DLD1 (cell line): ENCODE data around the gene SCTR.
"Not testable (repeated sequence)": the region's sequence is repeated elsewhere in the genome, so short reads cannot be mapped to it uniquely, and the experiment has no call there.

Experiments used
- in situ Hi-C: cut with HindIII; loops from 2 replicates; pipeline ENCODE4 v1.10.0; 2017; ENCODE audit warnings: low sequenced_read_pairs

The SCTR gene

DNA sequence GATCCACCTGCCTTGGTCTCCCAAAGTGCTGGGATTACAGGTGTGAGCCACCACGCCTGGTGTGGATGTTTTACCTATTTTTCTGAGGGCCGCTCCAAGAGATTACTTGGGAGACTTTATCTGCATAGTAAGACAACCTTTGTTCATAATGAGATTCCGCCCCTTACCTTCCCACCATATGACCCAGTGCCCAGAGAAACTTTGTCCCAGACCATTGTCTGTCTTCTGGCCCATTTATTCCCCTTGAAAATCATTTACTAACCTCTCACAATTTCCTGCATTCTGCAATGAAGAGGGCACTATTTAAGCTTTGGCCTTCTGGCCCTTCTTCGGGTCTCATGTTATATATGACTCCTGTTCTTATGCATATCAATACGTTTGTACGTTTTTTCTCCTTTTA is 106.4 kb downstream of the SCTR start:
- in situ Hi-C loops = no loop called here

DNA sequence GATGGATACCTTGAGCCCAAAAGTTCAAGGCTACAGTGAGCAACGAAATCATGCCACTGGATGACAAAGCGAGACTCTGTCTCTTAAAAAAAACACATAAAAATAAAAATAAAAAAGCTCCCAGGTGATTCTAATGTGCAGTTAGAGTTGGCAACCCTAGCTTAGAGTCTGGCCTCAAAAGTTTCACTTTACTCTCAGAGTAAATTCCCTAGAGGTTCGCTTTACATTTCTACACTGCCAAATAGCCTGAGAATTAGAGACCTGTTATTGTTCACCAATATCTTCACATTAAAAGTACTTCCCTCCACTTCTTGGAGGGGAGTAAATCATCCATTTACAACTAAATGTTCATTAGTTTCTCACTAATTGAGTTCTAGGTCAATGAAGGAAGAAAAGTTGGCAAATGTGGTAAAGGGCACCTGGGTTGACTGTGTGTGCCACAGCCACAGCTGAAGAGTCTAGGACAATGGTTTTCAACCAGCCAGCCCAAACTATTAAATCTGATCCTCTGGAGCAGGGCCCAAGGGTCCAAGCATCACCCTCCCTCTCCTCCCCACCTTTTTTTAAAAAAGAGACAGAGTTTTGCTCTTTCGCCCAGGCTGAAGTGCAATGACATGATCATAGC is 107.9 kb downstream of the SCTR start:
- in situ Hi-C loops = no loop called here

DNA sequence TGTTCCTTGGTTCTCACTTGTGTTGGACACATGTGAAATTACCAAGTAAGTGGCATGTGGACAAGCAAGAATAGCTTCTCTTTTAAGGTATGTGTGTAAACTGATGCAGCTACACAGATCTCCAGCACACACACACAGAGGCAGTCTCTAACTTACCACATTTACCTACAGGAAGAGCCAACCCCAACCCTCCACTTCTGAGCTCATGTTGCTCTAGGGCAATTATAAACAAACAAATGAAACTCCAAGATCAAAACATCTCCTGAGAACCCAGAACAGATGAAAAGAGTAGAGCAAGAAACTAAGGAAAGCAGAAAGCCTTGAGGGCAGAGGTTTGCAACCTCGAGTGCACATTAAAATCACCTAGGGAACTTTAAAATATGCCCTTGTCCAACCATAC is 108.7 kb downstream of the SCTR start:
- in situ Hi-C loops = no loop called here

DNA sequence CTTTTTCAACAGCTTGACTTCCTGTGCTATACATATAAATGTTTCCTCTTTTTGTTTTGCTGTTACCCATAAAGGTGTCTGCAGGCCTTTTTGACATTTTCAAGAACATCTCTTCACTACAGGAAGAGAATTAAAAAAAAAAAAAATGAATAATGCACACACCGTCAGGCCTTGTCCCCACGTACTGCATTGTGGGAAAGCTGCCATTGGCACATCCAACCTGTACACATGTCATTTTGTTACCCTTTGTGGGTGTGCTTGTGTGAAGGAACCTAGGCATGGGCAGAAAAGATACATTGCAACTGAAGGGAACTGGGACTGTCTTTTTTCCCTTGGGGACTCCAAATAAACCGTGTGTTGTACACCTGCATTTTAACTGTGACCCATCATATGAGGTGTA is 109.4 kb downstream of the SCTR start:
- in situ Hi-C loops = no loop called here

DNA sequence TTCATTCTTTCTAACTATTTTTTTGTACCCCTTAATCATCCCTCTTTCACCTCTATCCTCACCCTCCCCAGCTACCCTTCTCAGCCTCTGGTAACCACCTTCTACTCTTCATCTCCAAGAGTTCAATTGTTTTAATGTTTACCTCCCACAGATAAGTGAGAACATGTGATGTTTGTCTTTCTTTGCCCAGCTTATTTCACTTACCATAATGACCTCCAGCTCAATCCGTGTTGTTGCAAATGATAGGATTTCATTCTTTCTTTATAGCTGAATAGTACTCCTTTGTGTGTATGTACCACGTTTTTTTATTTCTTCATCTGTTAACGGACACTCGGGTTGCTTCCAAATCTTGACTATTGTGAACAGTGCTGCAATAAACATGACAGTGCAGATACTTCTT is 114.8 kb downstream of the SCTR start:
- in situ Hi-C loops = no loop called here

DNA sequence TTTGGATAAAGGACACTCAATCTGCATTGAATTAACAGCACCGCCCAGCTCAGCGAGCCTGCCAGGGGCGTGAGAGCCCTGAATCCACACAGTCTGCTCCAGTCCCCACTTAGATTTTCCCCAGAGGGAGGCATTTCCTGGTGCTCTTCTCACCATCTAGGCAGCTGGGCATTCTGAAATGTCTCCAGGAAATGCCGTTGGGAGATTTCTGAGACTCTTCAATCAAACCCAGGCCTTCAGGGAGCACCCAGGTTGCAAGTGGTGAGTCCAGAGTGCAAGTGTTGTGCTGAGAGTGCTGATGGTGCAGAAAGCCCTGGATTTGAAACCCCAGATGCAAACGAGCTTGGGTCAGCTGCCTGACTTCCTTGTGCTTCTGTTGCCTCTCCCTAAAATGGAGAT is 116.1 kb downstream of the SCTR start:
- in situ Hi-C loops = no loop called here

DNA sequence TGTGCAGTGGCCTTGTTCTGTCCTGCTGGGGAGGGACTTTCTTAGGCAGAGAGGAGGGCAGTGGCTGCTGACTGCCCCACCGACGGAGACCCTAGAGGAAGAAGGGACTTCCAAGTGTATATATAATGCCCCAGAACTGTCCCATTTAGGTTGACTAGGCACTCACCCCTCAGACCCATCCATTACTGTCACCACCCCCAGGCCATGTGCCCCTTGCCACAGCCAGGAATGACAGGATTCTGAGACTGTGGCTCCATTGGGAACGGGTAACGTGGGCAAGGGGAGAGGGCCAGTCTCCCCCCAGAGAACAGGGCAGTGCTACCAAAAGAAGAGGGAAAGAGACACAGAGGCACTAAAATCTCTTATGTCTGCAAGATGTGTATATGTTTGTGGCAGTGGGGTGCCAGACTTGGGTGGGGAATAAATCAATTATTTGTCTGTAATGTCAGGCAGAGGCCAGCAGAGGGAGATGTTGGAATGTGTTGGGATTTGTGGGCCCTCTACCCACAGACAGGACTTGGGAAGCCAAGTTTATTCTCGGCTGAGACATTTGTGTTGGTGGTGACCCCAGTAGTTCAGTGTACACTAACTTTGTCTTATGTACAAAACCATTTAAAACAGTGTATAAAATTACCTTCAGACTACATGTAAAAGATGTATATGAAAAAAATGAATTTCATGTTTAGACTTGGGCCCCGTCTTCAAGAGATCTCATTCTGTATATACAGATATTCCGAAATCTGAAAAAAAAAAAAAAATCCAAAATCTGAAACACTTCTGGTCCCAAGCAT is 116.7 kb downstream of the SCTR start:
- in situ Hi-C loops = no loop called here

DNA sequence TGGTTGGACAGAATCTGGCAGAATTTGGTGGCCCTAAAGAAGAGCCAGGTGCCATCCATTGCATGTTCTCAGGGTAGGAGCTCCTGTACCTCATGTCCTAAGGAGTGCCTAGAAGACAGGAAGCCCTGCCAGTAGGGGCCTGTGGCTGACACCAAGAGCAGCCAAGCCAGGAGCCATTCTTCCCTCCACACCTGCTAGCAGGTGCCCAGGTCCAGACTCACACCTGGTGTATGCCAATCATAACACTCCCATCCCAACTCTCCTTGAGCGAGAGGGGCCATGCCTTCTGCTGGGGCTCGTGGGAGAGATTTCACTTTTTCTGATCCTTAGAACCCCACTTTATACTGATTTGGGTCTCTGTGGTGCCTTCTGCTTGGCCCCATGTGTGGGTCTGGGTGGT is 119.1 kb downstream of the SCTR start:
- in situ Hi-C loops = no loop called here

DNA sequence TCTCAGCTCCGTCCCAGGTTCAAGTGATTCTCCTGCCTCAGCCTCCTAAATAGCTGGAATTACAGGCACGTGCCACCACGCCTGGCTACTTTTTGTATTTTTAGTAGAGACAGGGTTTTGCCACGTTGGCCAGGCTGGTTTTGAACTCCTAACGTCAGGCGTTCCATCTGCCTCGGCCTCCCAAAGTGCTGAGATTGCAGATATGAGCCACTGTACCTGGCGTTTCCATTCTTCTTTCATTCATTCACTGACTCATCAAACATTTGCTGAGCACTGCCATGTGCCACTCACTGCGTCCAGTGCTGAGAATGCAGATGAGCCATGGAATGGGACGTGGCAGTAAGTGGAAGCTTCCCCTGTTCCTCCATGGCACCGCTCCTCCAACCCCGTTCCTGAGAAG is 120.7 kb downstream of the SCTR start:
- in situ Hi-C loops = not testable (repeated sequence)

DNA sequence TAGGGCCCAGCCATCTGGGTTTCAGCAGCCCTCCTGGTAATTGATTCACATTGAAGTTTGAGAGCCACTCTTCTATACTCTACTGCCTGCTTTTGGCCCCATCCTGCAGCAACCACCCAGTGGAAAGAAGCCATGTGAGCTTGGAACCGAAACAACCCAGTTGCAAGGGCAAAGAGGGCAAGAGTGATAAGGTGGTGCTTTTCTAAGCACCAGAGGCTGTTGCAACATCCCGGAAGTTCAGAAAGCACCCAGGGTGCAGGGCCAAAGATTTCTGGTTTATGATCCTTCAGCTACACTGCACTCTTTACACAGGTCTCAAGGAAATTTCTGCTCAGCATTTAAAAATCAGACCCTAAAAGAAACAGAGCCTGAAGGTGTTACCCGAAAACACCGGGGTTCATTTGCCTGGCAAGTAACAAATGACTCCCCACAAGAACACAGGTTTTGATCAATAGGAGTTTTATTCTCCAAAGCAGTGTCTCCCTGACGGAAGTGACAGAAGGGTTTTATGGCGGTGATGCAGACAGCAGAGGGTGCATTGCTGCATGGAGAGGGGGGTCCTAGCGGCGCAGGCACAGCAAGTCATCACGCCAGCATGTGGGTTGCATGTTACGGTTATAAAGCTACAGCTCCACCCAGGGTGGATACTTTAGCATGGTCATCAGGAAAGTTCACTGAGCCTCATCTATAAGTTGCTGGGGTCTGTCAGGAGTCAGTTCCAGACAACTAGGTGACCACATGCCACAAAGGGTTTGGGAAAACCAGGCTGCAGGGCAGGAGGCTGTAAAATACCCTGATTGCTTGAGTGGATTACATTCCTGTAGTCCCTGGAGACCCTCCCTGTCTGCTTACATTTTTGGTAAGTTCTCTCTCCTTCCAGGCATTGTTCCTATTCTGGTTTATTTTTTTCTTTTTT is 121.4 kb downstream of the SCTR start:
- in situ Hi-C loops = no loop called here

DNA sequence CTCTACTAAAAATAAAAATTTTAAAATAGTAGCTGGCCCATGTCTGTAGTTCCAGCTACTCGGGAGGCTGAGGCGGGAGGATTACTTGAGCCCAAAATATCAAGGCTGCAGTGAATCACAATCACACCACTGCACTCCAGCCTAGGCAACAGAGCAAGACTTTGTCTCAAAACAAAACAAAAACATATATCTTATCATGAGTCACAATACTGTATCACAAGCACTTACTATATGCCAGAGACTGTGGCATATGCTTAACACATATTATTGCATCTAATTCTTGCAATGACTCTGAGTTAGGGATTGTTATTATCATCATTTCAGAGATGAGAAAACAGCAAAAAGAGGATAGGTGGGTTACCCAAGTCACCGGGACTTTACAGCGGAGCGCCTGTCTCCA is 122.2 kb downstream of the SCTR start:
- in situ Hi-C loops = no loop called here

DNA sequence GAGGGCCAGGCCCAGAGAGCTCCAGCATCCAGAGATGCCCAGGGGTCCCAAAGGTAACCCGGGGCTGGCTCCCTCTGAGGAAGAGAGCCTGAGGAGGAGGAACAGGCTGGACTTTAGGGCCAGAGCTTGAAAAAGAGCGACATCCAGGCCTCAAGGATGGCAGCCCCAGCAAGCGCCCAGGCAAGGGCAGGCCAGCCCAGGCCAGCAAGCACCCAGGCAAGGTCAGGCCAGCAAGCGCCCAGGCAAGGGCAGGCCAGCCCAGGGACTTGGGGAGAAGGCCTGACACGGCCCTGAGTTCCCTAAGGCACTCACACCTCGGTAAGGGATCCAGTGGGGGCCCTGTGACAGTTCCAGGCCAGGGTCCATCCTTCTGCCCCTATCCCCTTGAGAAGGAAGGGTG is 127.1 kb downstream of the SCTR start:
- in situ Hi-C loops = no loop called here

DNA sequence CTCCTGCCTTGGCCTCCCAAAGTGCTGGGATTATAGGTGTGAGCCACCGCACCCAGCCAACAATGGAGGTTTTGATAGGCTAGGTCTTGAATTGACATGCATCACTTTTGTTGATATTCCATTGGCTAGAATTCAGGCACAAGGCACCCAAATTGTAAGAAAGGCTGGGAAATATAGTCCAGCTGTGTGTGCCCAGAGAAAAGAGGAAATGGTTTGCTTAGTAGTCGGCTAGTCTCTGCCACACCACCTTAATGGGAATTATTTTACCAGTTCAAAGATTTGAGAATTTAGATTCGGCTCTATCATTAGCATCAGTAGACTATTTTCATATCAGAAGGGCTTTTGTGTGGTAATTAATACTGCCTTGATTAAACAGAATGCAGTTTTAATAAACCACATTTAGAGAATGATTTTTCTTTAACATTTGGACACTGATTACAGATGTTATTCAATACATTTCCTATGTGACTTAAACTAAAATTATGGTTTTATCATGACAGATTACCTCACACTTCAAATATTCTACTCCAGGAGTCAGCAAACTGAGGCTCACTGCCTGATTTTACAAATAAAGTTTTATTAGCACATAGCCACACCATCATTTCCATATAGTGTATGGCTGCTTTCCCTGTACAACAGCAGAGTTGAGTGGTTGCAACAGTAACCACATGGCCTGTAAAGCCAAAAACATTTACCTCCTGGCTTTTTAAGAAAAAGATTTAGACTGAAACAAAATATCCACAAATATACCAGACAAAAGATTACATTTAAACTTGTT is 130.1 kb downstream of the SCTR start:
- in situ Hi-C loops = no loop called here
